Neutrophil (primary cell): ENCODE results near the gene ALOX12B.
A peak's percentile ranks its signal among the peaks of the same experiment; 100 is the strongest.

Experiments
- H3K27ac ChIP-seq: fragments of 200-600 bp; sonication (generic); 2 replicates; pipeline ENCODE4 v1.5.1; 2016; ENCODE audit warnings: mild to moderate bottlenecking, moderate library complexity
- H3K27me3 ChIP-seq: fragments of 200-600 bp; sonication (generic); 2 replicates; pipeline ENCODE4 v1.6.0; 2016; ENCODE audit warnings: mild to moderate bottlenecking
- H3K36me3 ChIP-seq: fragments of 200-600 bp; sonication (generic); 2 replicates; pipeline ENCODE4 v1.5.1; 2017
- H3K4me1 ChIP-seq, 2 experiments: fragments of 200-600 bp in 1 of 2; sonication (generic) in 1 of 2; 1 replicate in 1 of 2; 2 replicates in 1 of 2; pipeline versions ENCODE4 v1.5.1 to v1.6.1; 2013 to 2016; ENCODE audit warnings: low read depth in 1 of 2, low read length in 1 of 2, mild to moderate bottlenecking in 1 of 2, moderate library complexity in 1 of 2; ENCODE audit not compliant: control insufficient read depth in 1 of 2, insufficient read depth in 1 of 2
- H3K4me3 ChIP-seq, 2 experiments: fragments of 200-600 bp in 1 of 2; sonication (generic) in 1 of 2; 1 replicate in 1 of 2; 2 replicates in 1 of 2; pipeline ENCODE4 v1.5.1; 2013 to 2016; ENCODE audit warnings: low read depth in 1 of 2, low read length in 1 of 2, mild to moderate bottlenecking in 1 of 2, moderate library complexity in 1 of 2
- H3K9me3 ChIP-seq: fragments of 200-600 bp; sonication (generic); 2 replicates; pipeline ENCODE4 v1.5.1; 2016
- TF ChIP-seq, protein P1 (sequence below): fragments of 200-600 bp; sonication (generic); IDR thresholded peaks from 2 replicates; pipeline ENCODE4 v1.5.1; 2016; ENCODE audit warnings: antibody characterized with exemption

Gene ALOX12B

DNA sequence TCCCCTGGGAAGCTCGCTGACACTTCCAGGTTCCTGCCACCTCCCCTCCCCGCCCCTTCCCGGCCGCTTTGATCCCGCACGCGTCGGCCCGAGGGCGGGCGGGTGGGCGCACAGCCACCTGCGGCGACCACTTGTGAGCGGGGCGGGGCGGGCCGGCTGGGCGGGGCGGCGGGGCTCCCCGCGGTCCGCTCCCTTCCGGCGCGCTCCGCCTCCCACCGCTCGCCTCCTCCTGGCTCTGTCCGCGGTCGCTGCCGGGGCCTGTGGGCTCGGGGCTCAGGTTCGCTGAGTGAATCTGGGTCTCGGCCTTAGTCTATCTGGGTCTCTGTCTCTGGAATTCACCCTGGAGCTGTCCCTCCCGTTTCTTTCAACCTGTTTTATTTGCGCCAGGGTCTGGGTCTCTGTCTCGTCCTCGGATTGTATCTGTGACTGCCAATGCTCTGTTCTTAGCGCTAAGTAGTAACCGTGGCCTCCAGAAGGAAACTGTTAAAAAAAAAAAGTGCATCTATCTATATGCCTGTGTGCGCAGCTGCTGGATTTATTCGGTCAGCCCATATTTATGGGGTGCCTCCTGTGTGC, 39.1 kb upstream of the ALOX12B start:
- TF ChIP-seq, protein P1, sequence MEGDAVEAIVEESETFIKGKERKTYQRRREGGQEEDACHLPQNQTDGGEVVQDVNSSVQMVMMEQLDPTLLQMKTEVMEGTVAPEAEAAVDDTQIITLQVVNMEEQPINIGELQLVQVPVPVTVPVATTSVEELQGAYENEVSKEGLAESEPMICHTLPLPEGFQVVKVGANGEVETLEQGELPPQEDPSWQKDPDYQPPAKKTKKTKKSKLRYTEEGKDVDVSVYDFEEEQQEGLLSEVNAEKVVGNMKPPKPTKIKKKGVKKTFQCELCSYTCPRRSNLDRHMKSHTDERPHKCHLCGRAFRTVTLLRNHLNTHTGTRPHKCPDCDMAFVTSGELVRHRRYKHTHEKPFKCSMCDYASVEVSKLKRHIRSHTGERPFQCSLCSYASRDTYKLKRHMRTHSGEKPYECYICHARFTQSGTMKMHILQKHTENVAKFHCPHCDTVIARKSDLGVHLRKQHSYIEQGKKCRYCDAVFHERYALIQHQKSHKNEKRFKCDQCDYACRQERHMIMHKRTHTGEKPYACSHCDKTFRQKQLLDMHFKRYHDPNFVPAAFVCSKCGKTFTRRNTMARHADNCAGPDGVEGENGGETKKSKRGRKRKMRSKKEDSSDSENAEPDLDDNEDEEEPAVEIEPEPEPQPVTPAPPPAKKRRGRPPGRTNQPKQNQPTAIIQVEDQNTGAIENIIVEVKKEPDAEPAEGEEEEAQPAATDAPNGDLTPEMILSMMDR = no peak
- H3K36me3 ChIP-seq = no peaks in the 10 kb centered on the region
- H3K4me3 ChIP-seq = peak overlapping the region; percentile 24 to 49
- H3K4me1 ChIP-seq = peaks cover 55 to 60% of the 10 kb centered on the region in 2 experiments
- H3K27me3 ChIP-seq = peaks cover 100% of the 10 kb centered on the region
- no peak overlapping the region for H3K27ac ChIP-seq
- H3K9me3 ChIP-seq = no peaks in the 10 kb centered on the region

- no peaks in the 10 kb centered on the region for H3K36me3 ChIP-seq
- peaks cover 100% of the 10 kb centered on the region for H3K27me3 ChIP-seq
- H3K27ac ChIP-seq = no peak overlapping the region
- TF ChIP-seq, protein P1 = no peak
- H3K4me1 ChIP-seq = peaks cover 60 to 65% of the 10 kb centered on the region in 2 experiments
- H3K4me3 ChIP-seq = peak overlapping the region; percentile 24 to 49
- no peaks in the 10 kb centered on the region for H3K9me3 ChIP-seq
Observed at GRCh38 chr17:8125947-8126490, 38.5 kb upstream of the ALOX12B start.

DNA sequence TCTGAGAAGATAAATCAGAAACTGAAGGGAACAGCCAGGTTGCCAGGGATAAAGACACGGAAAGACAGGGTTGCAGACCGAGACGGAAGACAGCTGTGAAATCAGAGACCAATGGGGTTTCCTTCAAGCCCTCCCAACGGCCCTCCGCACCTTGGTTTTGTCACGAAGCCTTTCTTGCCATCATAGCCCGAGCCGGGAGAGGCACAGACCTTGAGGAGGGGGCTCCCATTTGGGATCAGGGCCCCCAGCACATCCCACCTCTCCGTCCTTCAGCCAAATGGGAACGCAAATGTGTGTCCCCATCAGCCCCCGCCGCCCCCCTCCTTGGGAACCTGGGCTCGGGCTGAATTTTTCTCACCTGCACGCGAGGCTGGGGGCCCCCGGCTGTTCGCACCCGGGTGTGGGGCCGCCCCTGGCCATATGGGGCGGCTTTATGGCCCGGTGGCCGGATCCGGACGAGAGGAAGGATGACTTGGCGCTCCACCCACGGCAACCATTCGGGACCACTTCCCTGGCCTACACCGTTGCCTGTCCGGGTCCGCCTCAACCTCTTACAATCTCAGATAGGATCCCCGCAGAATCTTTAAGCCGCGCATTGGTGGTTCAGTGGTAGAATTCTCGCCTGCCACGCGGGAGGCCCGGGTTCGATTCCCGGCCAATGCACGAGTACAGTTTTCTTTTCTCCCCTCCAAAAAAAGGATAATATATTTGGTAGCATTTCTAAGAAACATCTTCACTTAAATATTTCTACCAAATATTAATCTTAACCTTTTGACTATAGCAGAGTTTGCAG, 37.8 kb upstream of the ALOX12B start:
- peak overlapping the region; percentile 24 to 49 for H3K4me3 ChIP-seq
- no peak overlapping the region for H3K27ac ChIP-seq
- peaks cover 100% of the 10 kb centered on the region for H3K27me3 ChIP-seq
- no peaks in the 10 kb centered on the region for H3K9me3 ChIP-seq
- TF ChIP-seq, protein P1 = no peak
- H3K36me3 ChIP-seq = no peaks in the 10 kb centered on the region
- peaks cover 66 to 72% of the 10 kb centered on the region in 2 experiments for H3K4me1 ChIP-seq

GRCh38 chr17:8124350-8125153, 37.0 kb upstream of the ALOX12B start:
- Histone ChIP-seq H3K9me3 (no peaks in the 10 kb centered on the region), H3K4me1 (peaks cover 74 to 80% of the 10 kb centered on the region in 2 experiments), H3K27me3 (peaks cover 100% of the 10 kb centered on the region), H3K27ac (no peak overlapping the region), H3K4me3 (peak overlapping the region in 1 of 2 experiments; percentile 60), H3K36me3 (no peaks in the 10 kb centered on the region)
- TF ChIP-seq, protein P1 = no peak

- TF ChIP-seq, protein P1 = no peak
- Histone ChIP-seq H3K27ac (no peak within 1 kb of the TSS), H3K9me3 (no peaks in the 10 kb centered on the region), H3K27me3 (peaks cover 100% of the 10 kb centered on the region), H3K4me1 (peaks cover 82 to 87% of the 10 kb centered on the region in 2 experiments), H3K4me3 (peak within 1 kb of the TSS in 1 of 2 experiments; percentile 60), H3K36me3 (no peaks in the 10 kb centered on the region)
Observed at GRCh38 chr17:8123695-8124349, 36.3 kb upstream of the ALOX12B start, which contains the start of gene HES7. Gene HES7 (minus strand): TSS chr17:8124106. CDS start chr17:8124084, 22 bp downstream.
